ENCODE measurements around the gene PHF24. TPM values are rescaled to one million over a fixed set of nuclear protein-coding genes. Genes with fewer than 3 reads are reported as not detected.
"Not testable (repeated sequence)": the region's sequence is repeated elsewhere in the genome, so short reads cannot be mapped to it uniquely, and the experiment has no call there.

PHF24 gene
- total RNA-seq, 1 donor from 2014 or later = 0.19 TPM

DNA sequence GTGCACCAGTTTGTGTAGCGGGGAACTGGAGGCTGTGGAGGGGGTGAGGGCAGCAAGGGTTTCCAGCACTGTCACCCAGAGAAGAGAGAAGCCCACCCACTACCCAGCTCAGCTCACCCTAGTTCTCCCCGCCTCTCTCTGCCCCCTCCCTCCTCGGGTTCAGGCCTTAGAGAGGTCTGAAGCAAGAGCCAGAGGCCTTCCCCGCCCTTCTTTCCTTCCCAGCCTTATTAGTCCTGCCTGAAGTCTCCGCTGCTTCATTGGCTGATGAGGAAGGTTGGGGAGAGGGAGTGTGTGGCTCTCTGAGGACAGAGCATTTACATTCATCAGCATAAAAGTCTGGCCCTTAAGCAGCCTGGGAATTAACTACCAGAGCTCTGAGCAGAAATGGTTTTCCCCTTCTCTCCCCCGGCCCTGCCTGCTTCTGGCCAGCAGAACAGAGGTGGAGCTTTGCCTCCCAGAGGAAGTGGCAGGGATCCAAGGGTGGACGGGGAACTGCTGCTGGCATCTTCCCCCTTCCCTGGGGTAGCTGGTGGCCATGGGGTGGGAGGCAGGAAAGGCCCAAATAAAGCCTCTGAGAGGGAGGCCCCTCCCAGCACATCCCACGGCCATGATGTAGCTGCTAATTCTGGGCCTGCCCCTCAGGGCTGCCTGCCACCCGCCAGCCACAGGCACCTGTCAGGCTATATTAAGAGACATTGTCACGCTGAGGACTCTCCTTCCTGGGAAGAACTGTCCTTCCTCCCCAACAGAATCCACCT lies 35.6 kb downstream of the PHF24 start:
- intact Hi-C loops (cut with DNase I) = loop anchor here (10.0 kb wide), 1 partner anchor 61 kb away; no protein-coding TSS in a partner anchor
- peak; percentile 50 for ATAC-seq (ENCODE audit: poor library complexity)
- peak; percentile 89 for DNase-seq

DNA sequence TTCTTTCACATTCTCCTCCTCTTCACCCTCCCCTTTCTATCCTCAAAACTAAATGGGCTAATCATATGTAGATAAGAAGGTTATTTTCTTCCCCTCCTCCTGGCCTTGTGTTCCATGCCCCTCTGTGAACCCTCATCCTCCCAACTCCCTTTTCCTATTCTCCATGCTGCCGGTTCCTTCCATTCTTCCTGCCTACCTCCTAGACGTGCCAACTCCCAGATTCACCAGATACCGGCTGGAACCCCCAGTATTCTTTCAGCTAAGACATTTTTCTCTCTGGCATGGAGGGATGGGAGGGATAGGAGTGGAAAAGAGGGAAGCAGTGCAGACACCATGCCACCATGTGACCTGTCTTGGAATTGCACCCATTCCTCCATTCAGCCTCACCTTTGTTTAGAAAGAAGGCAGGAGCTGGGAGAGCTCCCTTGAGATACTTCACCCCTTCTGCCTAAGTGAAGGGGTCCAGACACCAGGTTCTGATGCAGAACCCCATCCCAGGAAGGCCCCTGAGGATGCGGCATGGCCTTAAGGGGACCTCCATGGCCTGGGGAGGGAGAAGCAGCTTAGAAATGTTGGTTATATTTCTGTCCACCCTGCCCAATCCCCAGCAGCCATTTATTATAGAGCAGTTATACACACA lies 36.3 kb downstream of the PHF24 start:
- DNase-seq = no peak
- ATAC-seq (ENCODE audit: poor library complexity) = peak; percentile 21
- intact Hi-C loops (cut with DNase I) = loop anchor here (10.0 kb wide), 1 partner anchor 60 kb away; no protein-coding TSS in a partner anchor

DNA sequence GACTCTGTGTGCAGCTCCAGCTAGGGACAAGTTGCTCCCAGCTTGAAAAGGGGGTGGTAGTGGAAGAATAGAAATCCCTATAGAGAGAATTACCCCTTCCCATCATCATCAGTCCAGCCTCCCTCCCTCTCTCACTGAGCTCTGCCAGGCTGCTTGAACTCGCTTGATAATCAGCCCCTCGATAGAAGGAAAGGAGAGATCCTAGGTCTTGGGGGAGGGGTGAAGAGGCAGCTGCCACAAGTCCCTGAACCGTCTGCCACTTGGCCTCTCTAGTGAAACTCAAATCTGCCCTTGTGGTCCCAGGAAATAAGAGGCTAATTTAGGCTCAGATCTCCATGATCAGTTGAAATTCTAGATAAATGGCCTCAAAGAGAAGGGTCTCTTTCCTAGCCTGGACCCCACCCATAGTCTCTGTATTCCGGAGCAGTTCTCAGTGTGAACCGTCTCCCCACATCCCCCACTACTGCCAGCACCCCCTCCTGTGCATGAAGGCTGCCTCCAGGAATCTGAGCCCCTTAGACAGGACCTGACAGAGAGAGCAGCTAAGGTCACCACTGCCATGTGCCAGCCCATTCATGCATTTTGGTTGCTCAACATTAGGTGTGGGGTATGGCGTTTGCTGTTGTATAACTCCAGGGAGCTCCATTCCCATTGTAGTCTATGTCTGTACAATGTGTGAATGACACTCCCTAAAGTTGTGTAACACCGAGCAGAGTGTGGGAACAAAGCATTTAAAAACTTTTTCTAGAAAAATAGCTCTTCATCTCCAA lies 37.0 kb downstream of the PHF24 start:
- no peak for DNase-seq
- intact Hi-C loops (cut with DNase I) = loop anchor here (10.0 kb wide), 1 partner anchor 60 kb away; no protein-coding TSS in a partner anchor
- ATAC-seq (ENCODE audit: poor library complexity) = peak; percentile 39

DNA sequence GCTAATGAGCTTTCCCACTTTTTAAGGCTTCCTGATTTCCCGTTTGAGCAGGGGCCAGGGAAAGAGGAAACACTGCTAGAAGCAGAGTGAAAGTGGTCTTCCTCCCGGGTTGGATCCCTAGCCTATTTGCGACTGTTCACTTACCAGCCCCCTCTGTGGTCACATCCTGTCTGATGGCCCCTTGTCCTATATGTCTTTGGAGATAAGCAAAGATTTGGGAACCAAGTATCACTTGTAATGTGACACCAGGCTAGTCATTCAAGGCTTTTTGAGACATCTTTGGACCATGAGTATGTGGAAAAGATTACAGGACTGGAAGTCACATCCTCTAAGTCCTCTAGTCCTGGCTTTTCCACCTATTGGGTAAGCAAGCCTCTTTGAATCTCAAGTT lies 37.6 kb downstream of the PHF24 start:
- ATAC-seq (ENCODE audit: poor library complexity) (no peak), DNase-seq (no peak)
- intact Hi-C loops (cut with DNase I) = loop anchor here (10.0 kb wide), 1 partner anchor 59 kb away; no protein-coding TSS in a partner anchor

DNA sequence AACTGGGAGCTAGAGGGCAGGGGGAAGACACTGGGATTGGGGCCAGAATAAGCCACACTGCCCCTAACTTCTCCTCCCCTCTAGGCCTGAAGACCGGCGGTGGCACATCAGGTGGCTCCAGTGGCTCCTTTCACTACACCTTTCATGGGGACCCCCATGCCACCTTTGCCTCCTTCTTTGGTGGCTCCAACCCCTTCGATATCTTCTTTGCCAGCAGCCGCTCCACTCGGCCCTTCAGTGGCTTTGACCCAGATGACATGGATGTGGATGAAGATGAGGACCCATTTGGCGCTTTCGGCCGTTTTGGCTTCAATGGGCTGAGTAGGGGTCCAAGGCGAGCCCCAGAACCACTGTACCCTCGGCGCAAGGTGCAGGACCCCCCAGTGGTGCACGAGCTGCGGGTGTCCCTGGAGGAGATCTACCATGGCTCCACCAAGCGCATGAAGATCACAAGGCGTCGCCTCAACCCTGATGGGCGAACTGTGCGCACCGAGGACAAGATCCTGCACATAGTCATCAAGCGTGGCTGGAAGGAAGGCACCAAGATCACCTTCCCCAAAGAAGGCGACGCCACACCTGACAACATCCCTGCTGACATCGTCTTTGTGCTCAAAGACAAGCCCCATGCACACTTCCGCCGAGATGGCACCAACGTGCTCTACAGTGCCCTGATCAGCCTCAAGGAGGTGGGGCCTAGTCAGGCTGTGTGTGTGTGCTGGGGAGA lies 38.3 kb downstream of the PHF24 start:
- DNase-seq = no peak
- intact Hi-C loops (cut with DNase I) = loop anchor here (10.0 kb wide), 1 partner anchor 58 kb away; no protein-coding TSS in a partner anchor
- no peak for ATAC-seq (ENCODE audit: poor library complexity)

DNA sequence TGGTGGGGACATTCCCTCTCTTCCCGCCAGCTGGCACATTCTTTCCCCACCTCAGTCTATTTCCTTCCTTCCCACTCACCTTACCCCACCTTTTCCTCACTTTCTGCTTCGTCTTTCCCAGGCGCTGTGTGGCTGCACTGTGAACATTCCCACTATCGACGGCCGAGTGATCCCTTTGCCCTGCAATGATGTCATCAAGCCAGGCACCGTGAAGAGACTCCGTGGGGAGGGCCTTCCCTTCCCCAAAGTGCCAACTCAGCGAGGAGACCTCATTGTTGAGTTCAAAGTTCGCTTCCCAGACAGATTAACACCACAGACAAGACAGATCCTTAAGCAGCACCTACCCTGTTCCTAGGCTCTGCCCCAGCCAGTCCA lies 38.8 kb downstream of the PHF24 start:
- intact Hi-C loops (cut with DNase I) = loop anchor here (10.0 kb wide), 1 partner anchor 58 kb away; no protein-coding TSS in a partner anchor
- no peak for ATAC-seq (ENCODE audit: poor library complexity)
- no peak for DNase-seq

DNA sequence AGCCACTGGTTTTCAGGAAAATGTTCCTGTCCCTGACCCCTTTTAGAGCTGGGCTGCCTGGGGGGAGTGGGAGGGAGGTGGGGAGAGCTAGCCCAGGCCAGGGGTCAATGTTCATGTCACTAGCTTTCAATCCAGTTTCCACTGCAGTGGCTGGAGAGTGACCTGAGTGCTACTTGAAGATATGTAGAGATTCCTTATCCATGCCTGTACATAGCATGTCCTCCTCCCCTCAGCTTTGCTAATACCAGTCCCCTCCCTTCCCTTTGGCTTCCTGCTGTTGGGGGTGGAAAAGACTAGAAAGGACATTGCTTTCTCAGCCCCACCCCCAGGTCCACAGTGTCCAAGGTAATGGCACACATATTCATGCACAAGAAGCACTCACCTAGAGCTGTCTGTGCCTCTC lies 39.3 kb downstream of the PHF24 start:
- no peak for ATAC-seq (ENCODE audit: poor library complexity)
- intact Hi-C loops (cut with DNase I) = loop anchor here (10.0 kb wide), 1 partner anchor 57 kb away; no protein-coding TSS in a partner anchor
- no peak for DNase-seq

DNA sequence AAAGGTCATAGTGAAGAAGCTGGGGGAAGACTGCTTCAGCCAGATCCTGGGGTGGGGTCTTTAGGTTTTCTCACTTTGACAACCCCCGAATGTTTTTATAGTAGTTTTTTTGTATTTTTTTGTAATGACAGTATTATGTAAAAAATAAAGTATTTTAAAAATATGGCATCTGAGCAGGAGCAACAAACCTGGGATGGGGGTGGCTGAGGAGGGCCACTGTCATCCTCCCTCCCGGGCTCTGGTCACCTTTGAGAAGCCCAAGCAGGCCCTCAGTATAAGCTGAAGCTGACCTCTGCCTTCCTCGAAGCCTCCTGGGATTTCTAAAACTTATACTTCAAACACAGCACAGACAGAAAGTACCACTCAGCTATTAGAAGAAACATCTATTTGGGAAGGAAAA lies 40.2 kb downstream of the PHF24 start:
- intact Hi-C loops (cut with DNase I) = loop anchor here (10.0 kb wide), 1 partner anchor 57 kb away; no protein-coding TSS in a partner anchor
- no peak for DNase-seq
- no peak for ATAC-seq (ENCODE audit: poor library complexity)

DNA sequence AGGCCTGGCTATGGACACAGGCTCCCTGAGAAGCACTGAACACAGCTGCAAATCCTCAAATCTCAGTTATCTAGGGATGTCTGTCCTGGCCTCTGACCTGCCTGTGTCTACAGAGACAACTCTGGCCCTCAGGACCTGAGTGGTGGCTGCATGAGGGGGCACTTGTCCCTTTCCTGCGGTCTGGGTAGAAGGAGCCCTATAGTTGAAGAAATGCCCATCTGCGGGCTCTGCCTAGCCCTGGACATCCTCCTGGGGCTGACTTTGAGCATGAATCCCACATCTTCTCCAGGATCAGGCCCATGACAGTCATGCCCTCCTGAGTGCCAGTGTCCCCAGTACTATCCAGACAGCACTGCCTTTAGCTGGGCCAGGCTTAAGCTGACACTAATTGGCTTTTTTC lies 41.5 kb downstream of the PHF24 start:
- DNase-seq (no peak), ATAC-seq (ENCODE audit: poor library complexity) (no peak)
- intact Hi-C loops (cut with DNase I) = loop anchor here (10.0 kb wide), 1 partner anchor 55 kb away; no protein-coding TSS in a partner anchor

DNA sequence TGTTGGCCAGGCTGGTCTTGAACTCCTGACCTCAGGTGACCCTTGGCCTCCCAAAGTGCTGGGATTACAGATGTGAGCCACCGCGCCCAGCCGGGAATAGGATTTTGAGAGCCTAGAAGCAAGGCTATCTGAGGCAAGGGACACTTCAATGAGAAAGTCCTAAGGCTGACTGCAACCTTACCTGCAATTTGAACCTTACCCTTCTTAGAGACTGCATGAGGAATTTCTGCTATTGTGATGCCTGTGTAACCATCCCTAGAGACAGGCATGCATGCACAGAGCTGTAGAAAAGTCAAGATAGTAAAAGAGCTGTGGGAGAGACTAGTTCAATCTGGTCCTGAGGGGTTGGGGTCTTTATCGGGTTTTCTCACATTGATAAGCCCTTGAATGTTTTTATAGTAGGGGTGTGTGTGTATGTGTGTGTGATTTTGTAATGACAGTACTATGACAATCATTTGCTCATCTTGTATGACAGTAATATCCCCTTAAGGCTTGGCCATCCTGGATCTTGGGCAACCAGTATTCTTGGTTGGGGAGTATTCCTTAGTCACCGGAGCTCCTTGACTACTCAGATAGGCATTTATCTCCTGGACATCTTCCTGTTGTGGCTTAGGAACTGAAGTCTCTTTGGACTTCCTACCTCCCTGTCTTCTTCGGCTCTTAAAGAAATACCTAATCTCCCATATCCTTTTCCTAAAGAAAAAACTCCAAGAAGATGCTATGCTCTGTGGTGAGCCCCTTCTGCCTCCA lies 42.6 kb downstream of the PHF24 start:
- DNase-seq (no peak), ATAC-seq (ENCODE audit: poor library complexity) (no peak)
- intact Hi-C loops (cut with DNase I) = no loop called here

DNA sequence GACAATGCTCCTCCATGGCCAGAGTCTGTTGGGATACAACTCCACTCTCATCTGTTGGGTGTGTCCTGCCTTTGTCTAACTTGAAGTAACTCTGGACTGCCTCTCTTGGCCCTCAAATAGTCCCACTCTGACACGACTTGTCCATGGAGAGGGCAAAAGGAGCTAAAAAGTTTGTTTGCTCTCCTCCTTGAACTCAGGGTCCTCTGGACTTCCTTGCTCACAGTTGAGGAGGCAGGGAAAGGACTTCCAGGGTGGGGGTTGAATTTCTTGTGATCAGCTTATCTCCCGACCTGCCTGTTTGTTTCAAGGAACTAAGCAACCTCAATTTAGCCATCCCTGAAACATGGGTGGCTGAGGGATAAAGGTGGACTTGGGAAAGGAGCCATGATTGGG lies 43.2 kb downstream of the PHF24 start:
- intact Hi-C loops (cut with DNase I) = no loop called here
- ATAC-seq (ENCODE audit: poor library complexity) (no peak), DNase-seq (no peak)

DNA sequence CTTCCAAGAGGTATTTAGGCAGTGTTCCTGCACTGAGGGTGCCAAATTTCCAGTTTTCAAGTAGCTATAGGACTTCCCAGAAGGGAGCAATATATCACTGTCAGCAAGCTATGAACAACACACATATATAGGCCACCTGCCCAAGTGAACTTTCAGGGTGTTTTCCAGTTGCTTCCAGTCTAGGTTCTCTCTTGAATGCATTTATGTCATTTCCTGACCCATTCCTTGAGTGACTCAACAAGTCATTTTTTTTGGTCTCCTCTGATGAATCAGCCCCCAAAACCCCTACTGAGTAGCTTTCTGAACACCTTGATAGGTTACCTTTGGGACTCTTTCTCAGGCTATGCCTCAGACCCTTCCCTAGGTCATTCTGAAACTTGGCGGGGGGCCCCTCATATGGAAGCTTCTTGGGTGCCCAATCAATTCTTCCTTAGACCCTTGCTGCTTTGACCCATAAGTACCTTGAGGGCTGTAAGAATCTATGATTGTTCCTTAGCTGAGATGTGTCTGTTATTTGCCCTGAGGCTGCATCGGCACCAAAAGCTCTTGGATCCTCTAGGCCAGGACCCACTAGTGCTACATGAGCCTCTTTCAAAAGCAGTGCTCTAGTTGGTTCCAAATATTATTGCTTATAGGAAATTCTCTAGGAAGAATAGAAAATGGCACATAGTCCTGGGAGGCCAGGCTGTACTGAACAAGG lies 43.9 kb downstream of the PHF24 start:
- no peak for ATAC-seq (ENCODE audit: poor library complexity)
- no peak for DNase-seq
- intact Hi-C loops (cut with DNase I) = no loop called here

DNA sequence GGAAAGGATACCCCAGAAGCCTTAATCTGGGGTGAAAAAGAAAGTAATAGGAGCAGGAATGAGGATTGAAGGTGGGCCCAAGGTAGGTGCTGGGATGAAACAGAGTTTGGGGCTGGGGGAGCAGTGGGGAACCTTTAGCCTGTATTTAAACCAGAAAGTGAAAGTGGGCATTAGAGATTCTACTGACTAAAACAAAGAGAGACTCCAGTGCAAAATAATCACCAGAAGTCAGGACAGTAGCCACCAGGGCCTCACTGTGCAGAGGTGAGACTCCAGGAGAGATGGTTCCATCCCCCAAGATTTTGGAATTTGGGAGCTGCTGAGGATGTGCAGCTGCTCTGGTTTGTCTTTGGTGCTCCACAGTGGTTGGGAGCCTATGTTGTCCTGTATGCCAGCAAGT lies 44.5 kb downstream of the PHF24 start:
- intact Hi-C loops (cut with DNase I) = no loop called here
- DNase-seq (no peak), ATAC-seq (ENCODE audit: poor library complexity) (no peak)

DNA sequence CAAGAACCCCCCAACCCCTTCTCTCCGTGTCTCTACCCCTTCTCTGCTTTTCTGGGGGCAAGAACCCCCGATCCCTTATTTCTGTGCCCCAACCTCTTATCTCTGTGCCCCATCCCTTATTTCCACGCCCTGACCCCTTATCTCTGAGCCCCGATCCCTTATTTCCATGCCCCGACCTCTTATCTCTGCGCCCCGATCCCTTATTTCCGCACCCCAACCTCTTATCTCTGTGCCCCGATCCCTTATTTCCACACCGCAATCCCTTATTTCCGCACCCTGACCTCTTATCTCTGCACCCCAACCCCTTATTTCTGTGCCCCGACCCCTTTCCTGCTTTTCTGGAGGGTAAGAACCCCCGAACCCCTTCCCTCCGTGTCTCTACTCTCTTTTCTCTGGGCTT lies 46.2 kb downstream of the PHF24 start:
- ATAC-seq (ENCODE audit: poor library complexity); intact Hi-C loops (cut with DNase I); DNase-seq: not testable (repeated sequence)

DNA sequence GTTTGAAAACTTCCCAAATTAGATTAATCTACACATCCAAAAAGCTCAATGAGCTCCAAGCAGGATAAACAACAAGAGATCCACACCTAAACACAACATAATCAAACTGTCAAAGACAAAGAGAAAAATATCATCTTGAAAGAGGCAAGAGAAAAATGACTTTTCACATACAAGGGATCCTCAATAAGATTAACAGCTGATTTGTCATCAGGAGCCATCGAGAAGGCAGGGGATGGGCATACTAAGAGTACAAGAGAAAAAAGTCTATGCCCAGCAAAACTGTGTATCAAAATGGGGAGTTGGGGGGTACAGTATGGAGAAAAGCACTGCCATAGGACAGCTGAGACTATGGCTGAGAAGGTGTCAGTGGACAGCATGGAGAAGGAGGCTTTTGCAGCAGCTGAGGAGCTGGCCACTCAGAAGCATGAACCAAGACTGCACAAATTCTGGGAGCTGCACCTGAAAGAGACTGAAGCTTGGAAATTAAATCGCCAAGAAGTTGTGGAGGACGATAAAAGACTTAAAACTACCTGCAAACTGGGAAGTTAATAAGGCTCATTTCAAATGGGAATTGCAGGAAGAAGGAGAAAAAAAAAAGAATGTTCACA lies 52.4 kb downstream of the PHF24 start:
- intact Hi-C loops (cut with DNase I) = no loop called here
- no peak for ATAC-seq (ENCODE audit: poor library complexity)
- no peak for DNase-seq

DNA sequence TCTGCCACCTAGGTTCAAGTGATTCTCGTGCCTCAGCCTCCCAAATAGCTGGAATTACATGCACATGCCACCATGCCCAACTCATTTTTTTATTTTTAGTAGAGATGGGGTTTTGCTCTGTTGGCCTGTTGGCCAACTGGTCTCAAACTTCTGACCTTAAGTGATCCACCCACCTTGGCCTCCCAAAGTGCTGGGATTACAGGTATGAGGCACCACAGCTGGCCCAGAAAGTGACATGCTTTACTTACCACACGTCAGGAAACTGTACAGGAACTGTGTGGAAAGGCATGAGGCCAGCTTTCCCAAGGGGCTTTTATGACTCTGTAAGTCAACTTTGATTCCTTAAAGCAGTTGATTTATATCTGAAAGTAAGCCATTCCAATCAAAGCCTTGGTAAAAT lies 56.4 kb downstream of the PHF24 start:
- no peak for DNase-seq
- intact Hi-C loops (cut with DNase I) = no loop called here
- ATAC-seq (ENCODE audit: poor library complexity) = no peak

DNA sequence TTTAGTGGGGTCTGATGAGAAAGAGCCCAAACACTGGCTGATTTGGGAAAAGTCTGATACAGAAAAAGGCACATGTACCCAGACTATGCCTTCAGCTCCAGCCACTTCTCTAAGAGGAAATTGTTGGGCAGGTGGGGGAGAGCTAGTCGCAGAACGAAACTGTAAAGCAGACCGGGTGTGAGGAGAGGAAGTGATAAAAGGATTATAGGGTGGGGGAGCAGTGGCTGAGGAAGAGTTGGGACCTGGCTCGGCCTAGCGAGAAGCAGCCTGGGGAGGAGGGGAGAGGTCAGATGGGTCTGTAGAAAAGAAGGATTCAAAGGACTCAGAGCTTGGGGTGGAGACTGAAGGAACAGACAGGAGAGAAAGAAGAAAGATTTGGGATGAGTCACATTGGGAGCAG lies 65.4 kb downstream of the PHF24 start:
- ATAC-seq (ENCODE audit: poor library complexity); intact Hi-C loops (cut with DNase I); DNase-seq: not testable (repeated sequence)
